HG03103 (cell line): Measurements from ENCODE around the gene SLC2A6.
"Not testable (repeated sequence)": the region's sequence is repeated elsewhere in the genome, so short reads cannot be mapped to it uniquely, and the experiment has no call there.

ENCODE experiments used
- ATAC-seq: cut with Tn5 transposase; IDR thresholded peaks from one replicate; pipeline ENCODE4 v1.9.1; 2021; ENCODE audit warnings: low read depth; ENCODE audit not compliant: unreplicated experiment

Gene SLC2A6

GRCh38 chr9:133463864-133464615 lies 14.9 kb downstream of the SLC2A6 start:
- ATAC-seq, result no peak

DNA sequence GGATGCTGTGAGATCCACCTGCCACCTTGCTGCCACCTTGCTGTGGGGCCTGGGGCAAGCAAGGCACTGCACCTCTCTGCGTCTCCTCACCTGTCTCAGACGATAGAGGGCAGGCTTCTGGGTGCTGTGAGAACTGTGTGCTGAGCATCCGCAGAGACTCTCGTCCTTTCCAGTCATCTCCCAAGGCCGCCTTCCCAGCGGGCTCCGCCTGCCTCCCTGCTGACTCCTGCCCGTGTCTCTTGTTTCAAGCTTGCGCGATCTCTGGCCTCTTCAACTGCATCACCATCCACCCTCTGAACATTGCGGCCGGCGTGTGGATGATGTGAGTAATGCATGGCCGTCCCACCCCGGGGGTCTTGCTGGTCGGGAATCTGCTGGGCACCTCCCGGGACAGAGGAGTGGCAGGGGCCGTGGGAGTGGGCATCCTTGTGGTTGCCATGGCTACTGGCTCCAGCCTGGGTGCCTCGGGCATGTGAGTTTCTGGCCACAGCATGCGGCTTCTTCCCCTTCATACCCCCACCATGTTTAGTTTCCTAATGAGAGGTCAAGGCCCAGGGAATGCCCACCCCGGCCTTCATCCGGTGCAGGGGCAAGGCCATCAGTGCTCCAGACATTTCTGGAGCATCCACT lies 15.6 kb downstream of the SLC2A6 start:
- ATAC-seq, result no peak

DNA sequence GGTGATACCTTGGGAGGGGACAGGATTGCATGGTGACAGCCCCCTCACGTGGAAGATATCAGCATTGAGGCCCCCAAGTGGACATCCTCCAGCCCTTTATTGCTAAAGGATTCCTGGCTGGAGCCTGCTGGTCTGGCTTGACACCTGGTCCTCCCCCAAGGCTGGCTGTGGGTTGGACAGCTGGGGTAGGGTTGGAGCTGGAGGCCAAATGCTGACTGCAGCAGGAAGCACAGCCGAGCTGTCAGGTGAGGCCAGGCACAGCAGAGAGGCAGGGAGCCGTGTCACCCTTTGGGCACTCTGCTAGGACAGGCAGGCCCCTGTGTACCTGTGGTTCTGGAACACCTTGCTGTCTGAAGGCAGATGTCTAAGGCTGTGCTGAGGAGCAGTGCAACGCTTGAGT lies 16.9 kb downstream of the SLC2A6 start:
- ATAC-seq, result no peak

DNA sequence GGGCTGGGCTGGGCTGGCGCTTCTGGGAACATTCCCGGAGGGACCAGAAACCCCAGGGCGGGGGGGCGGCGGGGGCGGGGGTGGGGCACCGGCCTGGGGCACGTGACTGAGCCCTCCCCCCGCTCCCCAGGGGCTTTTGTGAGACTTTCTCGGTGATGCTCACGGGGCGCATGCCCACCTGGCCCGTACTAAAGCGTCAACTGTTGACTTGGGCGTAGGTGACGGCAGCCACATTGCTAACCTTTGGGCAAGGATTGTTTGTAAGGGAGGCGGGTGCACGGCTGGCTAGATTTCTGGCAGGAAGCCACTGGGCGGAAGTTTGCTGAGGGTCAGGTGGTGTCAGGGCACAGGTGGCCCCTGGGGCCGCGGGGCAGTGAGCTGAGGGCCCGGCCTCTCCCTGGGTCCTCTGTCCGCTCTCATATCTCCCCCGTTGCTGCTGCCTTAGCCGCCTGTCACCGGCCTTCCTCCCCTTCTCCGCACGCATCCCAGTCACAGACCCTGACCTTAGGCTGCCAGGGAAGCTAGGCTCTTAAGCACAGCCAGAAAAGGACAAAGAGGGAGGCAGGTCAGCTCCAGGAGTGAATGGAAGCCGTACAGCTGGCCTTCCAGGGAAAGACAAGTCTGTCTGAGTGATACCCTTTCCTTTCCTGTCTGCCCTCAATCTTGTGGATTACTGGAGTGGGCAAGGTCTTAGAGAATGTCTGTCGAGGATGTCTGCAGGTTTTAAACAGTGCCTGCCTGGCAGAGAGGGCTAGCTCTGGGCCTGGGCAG lies 18.3 kb downstream of the SLC2A6 start:
- ATAC-seq, result peak; percentile 23

GRCh38 chr9:133459476-133460404 lies 19.2 kb downstream of the SLC2A6 start, which contains the start of gene CACFD1:
CACFD1 (plus strand) TSS chr9:133459978; CDS start chr9:133460067, 89 bp downstream.
- ATAC-seq, result peak; percentile 57

DNA sequence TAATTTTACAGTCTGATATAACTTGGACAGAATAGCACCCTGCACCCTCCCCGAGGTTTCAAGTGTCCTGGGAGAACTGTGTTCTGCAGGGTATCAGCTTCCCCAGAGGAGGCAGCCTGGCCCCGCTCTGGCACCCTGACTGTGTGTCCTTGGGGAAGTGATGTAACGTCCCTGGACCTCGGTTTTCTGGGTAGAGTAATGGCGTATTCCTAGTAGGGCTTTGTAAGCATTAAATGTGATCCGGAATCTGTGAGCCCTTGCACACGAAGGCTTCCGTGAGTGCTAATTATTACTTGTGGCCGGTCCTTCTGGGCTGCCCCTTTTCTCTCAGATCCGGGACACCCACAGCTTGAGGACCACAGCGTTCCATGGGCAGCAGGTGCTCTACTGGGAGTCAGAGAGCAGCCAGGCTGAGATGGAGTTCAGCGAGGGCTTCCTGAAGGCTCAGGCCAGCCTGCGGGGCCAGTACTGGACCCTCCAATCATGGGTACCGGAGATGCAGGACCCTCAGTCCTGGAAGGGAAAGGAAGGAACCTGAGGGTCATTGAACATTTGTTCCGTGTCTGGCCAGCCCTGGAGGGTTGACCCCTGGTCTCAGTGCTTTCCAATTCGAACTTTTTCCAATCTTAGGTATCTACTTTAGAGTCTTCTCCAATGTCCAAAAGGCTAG lies 20.1 kb downstream of the SLC2A6 start:
- no peak for ATAC-seq

DNA sequence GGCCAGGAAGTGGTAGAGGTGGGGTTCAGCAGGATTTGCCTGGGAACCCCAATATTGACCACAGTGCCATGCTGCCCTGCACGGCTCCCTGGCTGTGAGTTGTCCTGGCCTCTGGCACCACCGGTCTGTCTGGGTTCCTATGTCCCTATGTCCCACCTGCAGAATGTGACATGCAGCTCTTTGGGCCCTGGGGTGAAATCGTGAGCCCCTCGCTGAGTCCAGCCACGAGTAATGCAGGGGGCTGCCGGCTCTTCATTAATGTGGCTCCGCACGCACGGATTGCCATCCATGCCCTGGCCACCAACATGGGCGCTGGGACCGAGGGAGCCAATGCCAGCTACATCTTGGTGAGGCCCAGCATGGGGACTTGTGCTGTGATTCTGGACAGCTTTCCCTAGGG lies 21.2 kb downstream of the SLC2A6 start:
- no peak for ATAC-seq

GRCh38 chr9:133457233-133457632 lies 21.7 kb downstream of the SLC2A6 start:
- no peak for ATAC-seq

DNA sequence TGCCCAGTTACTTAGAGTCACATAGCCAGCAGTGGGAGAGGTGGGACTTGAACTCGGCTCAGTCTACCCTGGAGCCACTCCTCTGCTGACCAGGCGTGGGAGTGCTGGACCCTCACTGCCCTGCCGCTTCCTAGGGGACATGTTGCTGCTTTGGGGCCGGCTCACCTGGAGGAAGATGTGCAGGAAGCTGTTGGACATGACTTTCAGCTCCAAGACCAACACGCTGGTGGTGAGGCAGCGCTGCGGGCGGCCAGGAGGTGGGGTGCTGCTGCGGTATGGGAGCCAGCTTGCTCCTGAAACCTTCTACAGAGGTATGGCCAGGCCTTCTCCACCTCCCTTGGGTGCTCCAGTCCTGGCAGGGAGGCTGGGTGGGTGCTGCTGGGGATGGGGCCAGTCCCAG lies 22.5 kb downstream of the SLC2A6 start:
- ATAC-seq, result no peak

DNA sequence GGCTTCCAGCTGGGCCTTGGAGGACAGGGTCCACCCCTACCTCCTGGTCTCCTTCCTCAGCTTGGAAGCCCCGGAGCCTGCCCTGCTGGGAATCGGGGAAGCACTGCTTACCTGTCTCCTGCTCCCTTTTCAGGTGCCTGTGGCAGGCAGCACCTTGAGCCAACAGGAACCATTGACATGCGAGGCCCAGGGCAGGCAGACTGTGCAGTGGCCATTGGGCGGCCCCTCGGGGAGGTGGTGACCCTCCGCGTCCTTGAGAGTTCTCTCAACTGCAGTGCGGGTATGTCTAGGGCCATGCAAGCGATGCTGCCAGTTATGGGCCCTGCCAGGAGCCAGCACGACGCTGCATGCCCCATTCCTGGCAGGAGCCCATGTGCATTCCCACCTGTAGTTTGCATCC lies 23.0 kb downstream of the SLC2A6 start:
- no peak for ATAC-seq

GRCh38 chr9:133454943-133455673 lies 23.8 kb downstream of the SLC2A6 start:
- no peak for ATAC-seq

- no peak for ATAC-seq
Measured at GRCh38 chr9:133454325-133454724, 24.6 kb downstream of the SLC2A6 start.

- no peak for ATAC-seq
Measured at GRCh38 chr9:133453651-133454050, 25.2 kb downstream of the SLC2A6 start.

- ATAC-seq, result no peak
Measured at GRCh38 chr9:133452562-133452961, 26.3 kb downstream of the SLC2A6 start.

GRCh38 chr9:133451865-133452264 lies 27.0 kb downstream of the SLC2A6 start:
- ATAC-seq, result not testable (repeated sequence)

DNA sequence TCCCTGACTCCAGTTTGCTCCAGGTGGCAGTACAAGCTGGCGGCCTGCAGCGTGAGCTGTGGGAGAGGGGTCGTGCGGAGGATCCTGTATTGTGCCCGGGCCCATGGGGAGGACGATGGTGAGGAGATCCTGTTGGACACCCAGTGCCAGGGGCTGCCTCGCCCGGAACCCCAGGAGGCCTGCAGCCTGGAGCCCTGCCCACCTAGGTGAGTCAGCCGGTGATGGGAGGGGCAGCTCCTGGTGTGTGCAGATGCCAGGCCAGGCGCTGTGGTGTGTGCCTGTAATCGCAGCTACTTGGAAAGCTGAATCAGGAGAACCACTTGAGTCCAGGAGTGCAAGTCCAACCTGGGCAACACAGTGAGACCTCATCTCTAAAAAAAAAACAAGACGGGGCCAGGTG lies 29.1 kb downstream of the SLC2A6 start:
- ATAC-seq, result no peak

DNA sequence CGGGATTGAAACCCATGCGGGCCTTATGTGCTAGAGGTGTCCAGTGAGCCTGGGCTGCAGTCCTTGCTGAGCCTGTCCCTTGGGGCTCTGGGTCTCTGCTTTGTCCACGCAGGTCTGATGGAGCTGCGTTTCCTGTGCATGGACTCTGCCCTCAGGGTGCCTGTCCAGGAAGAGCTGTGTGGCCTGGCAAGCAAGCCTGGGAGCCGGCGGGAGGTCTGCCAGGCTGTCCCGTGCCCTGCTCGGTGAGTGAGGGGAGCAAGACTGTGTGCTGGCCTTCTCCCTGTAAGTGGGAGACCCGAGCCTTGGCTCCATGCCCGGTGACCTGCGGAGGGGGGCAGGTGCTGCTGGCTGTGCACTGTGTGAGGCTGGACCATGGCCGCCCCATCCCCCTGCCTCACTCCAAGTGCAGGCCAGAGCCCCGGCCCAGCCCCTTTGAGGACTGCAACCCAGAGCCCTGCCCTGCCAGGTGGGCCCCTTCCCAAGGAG lies 30.4 kb downstream of the SLC2A6 start:
- no peak for ATAC-seq

DNA sequence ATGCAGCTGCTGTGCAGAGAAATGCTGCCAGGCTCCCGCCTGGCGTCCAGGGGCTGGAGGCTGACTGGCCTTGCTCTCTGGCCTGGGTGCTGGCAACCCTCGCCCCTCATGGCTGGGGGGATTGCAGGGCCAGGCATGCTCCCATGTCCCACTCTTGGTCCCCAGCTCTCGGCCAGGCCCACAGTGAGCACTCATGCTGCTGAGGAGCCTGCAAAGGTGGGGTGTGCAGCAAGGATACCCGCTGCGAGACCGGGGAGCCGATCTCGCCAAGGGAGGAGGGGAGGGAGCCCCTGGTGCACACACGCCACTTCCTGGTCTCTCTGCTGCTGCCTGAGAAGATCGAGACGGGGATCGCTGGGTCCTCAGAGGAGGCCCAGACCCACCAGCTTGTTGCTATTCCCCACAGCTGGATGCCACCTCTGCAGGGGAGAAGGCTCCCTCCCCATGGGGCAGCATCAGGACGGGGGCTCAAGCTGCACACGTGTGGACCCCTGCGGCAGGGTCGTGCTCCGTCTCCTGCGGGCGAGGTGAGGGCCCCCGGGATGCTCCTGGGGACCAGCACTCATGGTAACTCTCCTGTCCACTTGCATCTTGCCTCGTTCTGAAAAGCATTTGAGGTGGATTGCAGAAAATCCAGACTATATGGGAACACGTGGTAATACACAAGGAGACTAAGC lies 33.5 kb downstream of the SLC2A6 start:
- ATAC-seq, result no peak
